Adrenal gland (tissue), 5 donors: ENCODE results near the gene TBCK.
A peak's percentile ranks its signal among the peaks of the same experiment; 100 is the strongest.

ENCODE experiments used
- POLR2A ChIP-seq, 2 donors: fragments of 450-650 bp; IDR thresholded peaks; one replicate each; pipeline ENCODE4 v1.6.1; 2017; ENCODE audit warnings: antibody characterized with exemption in 2 of 2, mild to moderate bottlenecking in 2 of 2, moderate library complexity in 1 of 2
- TF ChIP-seq, protein P1 (sequence below), 6 experiments: fragments of 450-650 bp in 4 of 6; fragments of 200-600 bp in 2 of 6; sonication (generic) in 1 of 6; IDR thresholded peaks; 1 replicate in 5 of 6; 2 replicates in 1 of 6; pipeline versions ENCODE4 v1.5.1 to v1.8.0; 2016 to 2021; ENCODE audit warnings: antibody characterized with exemption in 6 of 6, mild to moderate bottlenecking in 2 of 6, moderate library complexity in 1 of 6
- donor health status: DM: no; HTN: no; CAD: no.

GRCh38 chr4:106315968-106316772 is at the start of gene TBCK, which contains the start of gene AIMP1:
- peak; percentile 72 to 92 for TF ChIP-seq POLR2A (IDR thresholded peaks at IDR 0.05)
- TF ChIP-seq, protein P1, sequence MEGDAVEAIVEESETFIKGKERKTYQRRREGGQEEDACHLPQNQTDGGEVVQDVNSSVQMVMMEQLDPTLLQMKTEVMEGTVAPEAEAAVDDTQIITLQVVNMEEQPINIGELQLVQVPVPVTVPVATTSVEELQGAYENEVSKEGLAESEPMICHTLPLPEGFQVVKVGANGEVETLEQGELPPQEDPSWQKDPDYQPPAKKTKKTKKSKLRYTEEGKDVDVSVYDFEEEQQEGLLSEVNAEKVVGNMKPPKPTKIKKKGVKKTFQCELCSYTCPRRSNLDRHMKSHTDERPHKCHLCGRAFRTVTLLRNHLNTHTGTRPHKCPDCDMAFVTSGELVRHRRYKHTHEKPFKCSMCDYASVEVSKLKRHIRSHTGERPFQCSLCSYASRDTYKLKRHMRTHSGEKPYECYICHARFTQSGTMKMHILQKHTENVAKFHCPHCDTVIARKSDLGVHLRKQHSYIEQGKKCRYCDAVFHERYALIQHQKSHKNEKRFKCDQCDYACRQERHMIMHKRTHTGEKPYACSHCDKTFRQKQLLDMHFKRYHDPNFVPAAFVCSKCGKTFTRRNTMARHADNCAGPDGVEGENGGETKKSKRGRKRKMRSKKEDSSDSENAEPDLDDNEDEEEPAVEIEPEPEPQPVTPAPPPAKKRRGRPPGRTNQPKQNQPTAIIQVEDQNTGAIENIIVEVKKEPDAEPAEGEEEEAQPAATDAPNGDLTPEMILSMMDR (IDR thresholded peaks at IDR 0.05): no peak
